Colonic mucosa (tissue), 4 donors: ENCODE data around the gene ATAD2B. TPM values are rescaled to one million over a fixed set of nuclear protein-coding genes. Genes with fewer than 3 reads are reported as not detected.

Experiments used
- DNase-seq: peaks from one replicate; pipeline ENCODE4 v3.0.0-alpha.2; 2020
- H3K27ac ChIP-seq: fragments of 200-600 bp; one replicate; pipeline ENCODE4 v1.8.0; 2021
- H3K27me3 ChIP-seq: fragments of 200-600 bp; one replicate; pipeline ENCODE4 v1.8.0; 2021
- H3K36me3 ChIP-seq: fragments of 200-600 bp; one replicate; pipeline ENCODE4 v1.8.0; 2021
- H3K4me1 ChIP-seq: fragments of 200-600 bp; one replicate; pipeline ENCODE4 v1.8.0; 2021; ENCODE audit warnings: mild to moderate bottlenecking
- H3K4me3 ChIP-seq: fragments of 200-600 bp; one replicate; pipeline ENCODE4 v1.8.0; 2021
- H3K9ac ChIP-seq, 2 donors: one replicate each; pipeline ENCODE4 v1.7.0; 2013; ENCODE audit warnings: control low read depth in 2 of 2, low read depth in 2 of 2, low read length in 2 of 2
- H3K9me3 ChIP-seq: fragments of 200-600 bp; one replicate; pipeline ENCODE4 v1.8.0; 2021
- intact Hi-C: fragments of 100-400 bp; cut with DNase I; formaldehyde crosslinking; loops from one replicate; pipeline ENCODE4 v1.14.1; 2022
- total RNA-seq, 2 donors: library from RNA; stranded (reverse); fragmentation: NEBNext Ultra II Directional in 1 of 2; extraction: Animal tissue kit (Norgen Biotek cat#: 25700) in 1 of 2; gene quantifications; one replicate each; pipeline ENCODE4 v1.2.1, GENCODE V29; 2021
- TF ChIP-seq, protein P1 (sequence below): fragments of 200-600 bp; IDR thresholded peaks from one replicate; pipeline ENCODE4 v1.8.0; 2022; ENCODE audit warnings: antibody characterized with exemption, mild to moderate bottlenecking
- donor health status: healthy.
- donor health status: DM: no; HTN: no; CAD: no.
- donor health status: DM: no; HTN: no; CAD: no.

Gene ATAD2B
- total RNA-seq, 2 donors from 2014 or later, result 19.2 to 21.7 TPM

DNA sequence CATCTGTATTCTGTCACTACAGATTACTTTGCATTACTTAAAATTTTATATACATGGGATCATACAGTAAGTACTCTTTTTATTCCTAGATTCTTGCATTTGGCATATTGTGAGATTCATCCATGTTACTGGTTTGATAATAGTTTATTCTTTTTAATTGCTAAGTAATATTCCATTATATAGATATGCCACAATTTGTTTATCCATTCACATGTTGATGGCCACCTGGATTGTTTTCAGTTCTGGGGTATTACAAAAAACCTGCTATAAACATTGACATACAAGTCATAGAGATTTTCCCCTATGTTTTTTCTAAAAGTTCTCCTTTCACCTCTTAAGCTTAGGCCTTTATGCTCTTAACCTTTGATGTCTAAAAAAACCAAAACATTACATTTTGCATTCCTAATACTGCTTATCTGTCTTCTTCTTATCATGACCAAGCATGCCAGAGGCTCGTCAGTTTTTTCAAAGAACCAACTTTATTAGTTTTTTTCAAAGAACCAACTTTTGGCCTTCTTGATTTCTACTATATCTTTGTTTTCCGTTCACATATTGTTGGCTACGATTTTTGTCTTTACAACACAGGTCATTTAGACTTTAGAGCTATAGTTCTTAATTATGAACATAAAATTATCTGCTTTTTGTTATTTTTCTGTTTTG, 86.9 kb downstream of the ATAD2B start:
- H3K36me3 ChIP-seq, result no peaks in the 10 kb centered on the region
- H3K27ac ChIP-seq, result no peak overlapping the region

DNA sequence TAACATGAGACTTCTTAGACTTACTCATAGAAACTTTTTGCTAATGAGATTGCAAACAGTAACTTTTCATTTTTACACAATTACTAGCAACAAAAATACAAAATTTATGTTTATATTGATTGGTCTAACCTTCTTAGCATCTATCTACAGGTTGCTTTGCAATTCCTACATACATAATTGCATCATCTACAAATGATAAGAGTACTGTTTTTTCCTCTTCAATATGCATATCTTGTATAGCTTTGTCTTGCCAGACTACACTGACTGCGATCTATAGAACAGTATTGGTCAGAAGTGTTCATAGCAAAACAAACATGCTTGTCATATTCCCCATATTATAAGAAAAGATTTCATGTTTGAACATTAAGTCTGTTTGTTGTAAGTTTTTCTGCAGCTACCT, 87.9 kb downstream of the ATAD2B start:
- Histone ChIP-seq H3K9ac (no peak overlapping the region), H3K27me3 (no peaks in the 10 kb centered on the region), H3K27ac (no peak overlapping the region), H3K4me1 (no peaks in the 10 kb centered on the region), H3K9me3 (no peaks in the 10 kb centered on the region), H3K4me3 (no peak overlapping the region), H3K36me3 (no peaks in the 10 kb centered on the region)
- no peak for DNase-seq
- intact Hi-C loops, result no loop called here
- TF ChIP-seq, protein P1, sequence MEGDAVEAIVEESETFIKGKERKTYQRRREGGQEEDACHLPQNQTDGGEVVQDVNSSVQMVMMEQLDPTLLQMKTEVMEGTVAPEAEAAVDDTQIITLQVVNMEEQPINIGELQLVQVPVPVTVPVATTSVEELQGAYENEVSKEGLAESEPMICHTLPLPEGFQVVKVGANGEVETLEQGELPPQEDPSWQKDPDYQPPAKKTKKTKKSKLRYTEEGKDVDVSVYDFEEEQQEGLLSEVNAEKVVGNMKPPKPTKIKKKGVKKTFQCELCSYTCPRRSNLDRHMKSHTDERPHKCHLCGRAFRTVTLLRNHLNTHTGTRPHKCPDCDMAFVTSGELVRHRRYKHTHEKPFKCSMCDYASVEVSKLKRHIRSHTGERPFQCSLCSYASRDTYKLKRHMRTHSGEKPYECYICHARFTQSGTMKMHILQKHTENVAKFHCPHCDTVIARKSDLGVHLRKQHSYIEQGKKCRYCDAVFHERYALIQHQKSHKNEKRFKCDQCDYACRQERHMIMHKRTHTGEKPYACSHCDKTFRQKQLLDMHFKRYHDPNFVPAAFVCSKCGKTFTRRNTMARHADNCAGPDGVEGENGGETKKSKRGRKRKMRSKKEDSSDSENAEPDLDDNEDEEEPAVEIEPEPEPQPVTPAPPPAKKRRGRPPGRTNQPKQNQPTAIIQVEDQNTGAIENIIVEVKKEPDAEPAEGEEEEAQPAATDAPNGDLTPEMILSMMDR, result no peak

More for the DNA sequence above, 86.9 kb downstream of the ATAD2B start:
- TF ChIP-seq, protein P1, result no peak
- Histone ChIP-seq H3K4me1 (no peaks in the 10 kb centered on the region), H3K4me3 (no peak overlapping the region), H3K9me3 (no peaks in the 10 kb centered on the region), H3K9ac (no peak overlapping the region), H3K27me3 (no peaks in the 10 kb centered on the region)
- DNase-seq, result no peak
- intact Hi-C loops, result no loop called here

DNA sequence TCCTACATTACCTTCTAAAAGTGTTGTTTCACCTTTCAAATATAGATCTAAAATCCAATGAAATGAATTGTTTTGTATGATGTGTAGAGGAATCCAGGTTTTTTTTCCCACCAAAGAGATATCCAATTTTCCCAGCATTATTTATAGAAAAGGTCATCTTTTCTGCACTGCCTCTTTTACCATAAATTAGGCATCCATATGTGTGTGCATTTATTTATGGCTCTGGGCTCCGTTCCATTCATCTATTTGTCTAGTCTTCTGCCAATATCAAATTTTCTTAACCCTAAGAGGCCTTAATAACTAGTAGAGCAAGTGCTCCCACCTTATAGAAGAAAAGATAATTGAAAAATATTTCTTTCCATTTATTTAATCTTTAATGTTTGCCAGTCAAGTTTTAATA, 88.3 kb downstream of the ATAD2B start:
- no peak for DNase-seq
- no peak overlapping the region for H3K27ac ChIP-seq
- H3K9ac ChIP-seq, result no peak overlapping the region
- intact Hi-C loops, result no loop called here
- no peaks in the 10 kb centered on the region for H3K36me3 ChIP-seq
- no peaks in the 10 kb centered on the region for H3K4me1 ChIP-seq
- no peaks in the 10 kb centered on the region for H3K27me3 ChIP-seq
- TF ChIP-seq, protein P1, result no peak
- no peak overlapping the region for H3K4me3 ChIP-seq
- no peaks in the 10 kb centered on the region for H3K9me3 ChIP-seq

DNA sequence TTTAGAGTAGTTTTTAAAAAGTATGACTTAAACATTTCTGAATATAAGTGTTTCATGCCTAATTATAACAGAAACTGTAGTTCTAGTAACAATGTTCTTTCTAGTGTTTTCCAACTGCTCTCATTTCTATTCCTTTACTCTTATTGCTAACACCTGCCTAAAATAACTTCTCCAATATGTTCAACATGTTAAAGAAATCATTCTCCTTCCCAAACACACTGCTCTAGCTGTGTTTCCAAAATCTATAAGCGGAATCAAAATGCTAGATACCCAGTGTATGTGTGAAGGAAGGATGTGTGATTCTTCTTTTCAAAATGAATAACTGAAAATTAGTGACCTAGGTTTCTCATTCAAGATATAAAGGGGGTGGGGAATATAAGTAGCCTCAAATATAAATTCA, 89.1 kb downstream of the ATAD2B start:
- Histone ChIP-seq H3K27ac (no peak overlapping the region), H3K4me3 (no peak overlapping the region), H3K36me3 (no peaks in the 10 kb centered on the region), H3K4me1 (no peaks in the 10 kb centered on the region), H3K27me3 (no peaks in the 10 kb centered on the region), H3K9me3 (no peaks in the 10 kb centered on the region), H3K9ac (no peak overlapping the region)
- TF ChIP-seq, protein P1, result no peak
- no peak for DNase-seq
- intact Hi-C loops, result no loop called here

DNA sequence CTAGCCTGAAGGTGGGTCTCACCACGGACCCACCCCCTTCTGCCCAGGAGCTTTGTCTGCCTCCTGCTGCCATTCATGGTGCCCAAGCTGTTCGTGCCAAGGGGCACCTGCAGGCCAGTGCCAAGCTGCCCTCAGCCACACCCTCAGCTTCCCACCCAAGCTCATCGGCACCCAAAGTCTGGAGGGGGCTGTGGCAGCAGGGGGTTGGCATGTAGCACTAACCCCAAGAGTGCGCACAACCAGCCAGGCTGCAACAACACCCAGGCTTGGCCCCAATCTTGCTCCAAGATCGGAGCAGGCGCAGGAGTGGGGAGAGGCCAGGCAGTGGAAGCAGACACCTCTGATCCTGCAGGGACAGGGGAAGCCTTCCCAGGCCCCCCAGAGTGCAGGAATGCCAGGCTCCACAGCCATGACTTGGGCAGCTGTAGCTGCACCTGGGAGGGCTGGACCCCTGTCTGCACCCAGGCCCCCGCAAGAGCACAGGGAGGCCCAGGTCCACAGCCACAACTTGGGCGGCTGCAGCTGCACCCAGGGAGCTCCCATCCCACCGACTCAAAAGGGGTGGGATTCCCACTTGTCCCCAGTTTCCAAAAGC, 89.9 kb downstream of the ATAD2B start:
- Histone ChIP-seq H3K36me3 (no peaks in the 10 kb centered on the region), H3K4me1 (no peaks in the 10 kb centered on the region), H3K4me3 (no peak overlapping the region), H3K9me3 (no peaks in the 10 kb centered on the region), H3K9ac (no peak overlapping the region), H3K27ac (no peak overlapping the region), H3K27me3 (no peaks in the 10 kb centered on the region)
- TF ChIP-seq, protein P1, result no peak
- intact Hi-C loops, result no loop called here
- no peak for DNase-seq
